K562 (cell line): ENCODE data around the gene CPNE6. TPM values are rescaled to one million over a fixed set of nuclear protein-coding genes. Genes with fewer than 3 reads are reported as not detected.
A peak's percentile ranks its signal among the peaks of the same experiment; 100 is the strongest.

Source experiments
- CBX8 ChIP-seq: fragments of 200-600 bp; sonication (generic); IDR thresholded peaks from 2 replicates; pipeline ENCODE4 v1.6.1; 2012; ENCODE audit warnings: borderline replicate concordance, mixed run types, low read depth, mild to moderate bottlenecking, moderate library complexity, mixed read lengths, low read length, control low read depth, inconsistent platforms; ENCODE audit not compliant: poor library complexity, severe bottlenecking; ENCODE audit errors: extremely low read depth
- EP400 ChIP-seq: fragments of 450-650 bp; IDR thresholded peaks from 2 replicates; pipeline ENCODE4 v1.6.1; 2017; ENCODE audit warnings: antibody characterized with exemption, mild to moderate bottlenecking, moderate library complexity
- FOXA3 ChIP-seq, 2 experiments: fragments of 450-650 bp in 1 of 2; sonication (generic) in 1 of 2; formaldehyde crosslinking; IDR thresholded peaks in 1 of 2; conservative IDR thresholded peaks in 1 of 2; 2 replicates each; pipeline versions ENCODE4 v1.4.0 to v1.8.0; 2020 to 2022; ENCODE audit warnings: mild to moderate bottlenecking in 2 of 2, missing genetic modification reagents in 1 of 2
- GTF2E2 ChIP-seq: fragments of 200-800 bp; sonication (Bioruptor generic); IDR thresholded peaks from 2 replicates; pipeline ENCODE4 v1.6.1; 2016; ENCODE audit warnings: missing genetic modification characterization, missing compliant biosample characterization
- HMG20B ChIP-seq: fragments of 250-450 bp; sonication (Bioruptor Pico); IDR thresholded peaks from 2 replicates; pipeline ENCODE4 v1.5.0; 2021; ENCODE audit warnings: mild to moderate bottlenecking
- KLF16 ChIP-seq: IDR thresholded peaks from 2 replicates; pipeline ENCODE4 v1.6.1; 2016; ENCODE audit warnings: antibody characterized with exemption
- NFRKB ChIP-seq: fragments of 450-650 bp; IDR thresholded peaks from 2 replicates; pipeline ENCODE4 v1.6.1; 2016; ENCODE audit warnings: low read depth
- RBBP5 ChIP-seq: fragments of 200-600 bp; sonication (generic); IDR thresholded peaks from 2 replicates; pipeline ENCODE4 v1.6.1; 2012; ENCODE audit warnings: borderline replicate concordance, mild to moderate bottlenecking, low read length, control low read depth, inconsistent platforms; ENCODE audit not compliant: insufficient read depth, poor library complexity, severe bottlenecking
- RHOXF2B ChIP-seq: fragments of 250-450 bp; sonication (Bioruptor Pico); conservative IDR thresholded peaks from 2 replicates; pipeline ENCODE4 v1.5.1; 2021
- SNIP1 ChIP-seq: fragments of 450-650 bp; IDR thresholded peaks from 2 replicates; pipeline ENCODE4 v1.7.1; 2017; ENCODE audit warnings: low read depth, mild to moderate bottlenecking
- SUPT5H ChIP-seq: fragments of 450-650 bp; IDR thresholded peaks from 2 replicates; pipeline ENCODE4 v1.6.1; 2016
- TEAD4 ChIP-seq, 2 experiments: sonication (generic) in 1 of 2; formaldehyde crosslinking in 1 of 2; IDR thresholded peaks; 2 replicates each; pipeline versions ENCODE4 v1.6.1 to v1.8.0; 2012 to 2022; ENCODE audit warnings: borderline replicate concordance in 1 of 2, inconsistent platforms in 1 of 2, low read length in 1 of 2, mild to moderate bottlenecking in 1 of 2, missing genetic modification reagents in 1 of 2
- THAP12 ChIP-seq: fragments of 250-450 bp; sonication (Bioruptor Pico); IDR thresholded peaks from 2 replicates; pipeline ENCODE4 v1.9.0; 2021; ENCODE audit warnings: mild to moderate bottlenecking, inconsistent platforms
- ZNF263 ChIP-seq: sonication (generic); formaldehyde crosslinking; IDR thresholded peaks from 2 replicates; pipeline ENCODE4 v1.8.0; 2022; ENCODE audit warnings: mild to moderate bottlenecking, missing genetic modification reagents, borderline replicate concordance
- ZNF274 ChIP-seq: IDR thresholded peaks from 2 replicates; pipeline ENCODE4 v1.6.1; 2011; ENCODE audit warnings: low read depth, mild to moderate bottlenecking, low read length, moderate library complexity, borderline replicate concordance
- ZNF384 ChIP-seq: IDR thresholded peaks from 2 replicates; pipeline ENCODE4 v1.6.1; 2012; ENCODE audit warnings: low read depth, low read length, improper control_type of control experiment
- polyA plus RNA-seq, 8 experiments: library from polyadenylated mRNA; depleted of rRNA in 4 of 8; stranded (reverse) in 5 of 8; unstranded in 3 of 8; fragments of >200 nt; fragmentation: Nextera tagmentation in 2 of 8; fragmentation: Illumina TruSeq in 1 of 8; extraction: Ambion mirVana in 2 of 8; extraction: Trizol in 1 of 8; gene quantifications; 2 replicates each; pipeline versions ENCODE4 v1.2.1 to v1.2.3, GENCODE V29; 2011 to 2014; ENCODE audit warnings: inconsistent platforms in 1 of 8, missing spikeins in 1 of 8
- total RNA-seq, 7 experiments: library from RNA; depleted of rRNA in 6 of 7; stranded (reverse); fragments of >200 nt in 6 of 7; fragmentation: Illumina TruSeq in 2 of 7; extraction: Trizol in 2 of 7; gene quantifications; 2 replicates each; pipeline versions ENCODE4 v1.2.1 to v1.2.3, GENCODE V29; 2011 to 2021; ENCODE audit warnings: low replicate concordance in 1 of 7
- TF ChIP-seq, protein P1 (sequence below): sonication (generic); formaldehyde crosslinking; IDR thresholded peaks from 2 replicates; pipeline ENCODE4 v1.8.0; 2022; ENCODE audit warnings: mild to moderate bottlenecking, missing genetic modification reagents
- TF ChIP-seq, protein P2 (sequence below): sonication (generic); formaldehyde crosslinking; IDR thresholded peaks from 2 replicates; pipeline ENCODE4 v1.8.0; 2022; ENCODE audit warnings: missing genetic modification reagents, mild to moderate bottlenecking, moderate library complexity, borderline replicate concordance
- TF ChIP-seq, protein P3 (sequence below): sonication (generic); formaldehyde crosslinking; IDR thresholded peaks from 2 replicates; pipeline ENCODE4 v1.8.0; 2022; ENCODE audit warnings: mild to moderate bottlenecking, missing genetic modification reagents, borderline replicate concordance

Gene CPNE6
- total and polyA plus RNA-seq, 9 of the 15 experiments (the other 6 are each of a cell fraction or from before 2014, with no cell fraction given): not detected

DNA sequence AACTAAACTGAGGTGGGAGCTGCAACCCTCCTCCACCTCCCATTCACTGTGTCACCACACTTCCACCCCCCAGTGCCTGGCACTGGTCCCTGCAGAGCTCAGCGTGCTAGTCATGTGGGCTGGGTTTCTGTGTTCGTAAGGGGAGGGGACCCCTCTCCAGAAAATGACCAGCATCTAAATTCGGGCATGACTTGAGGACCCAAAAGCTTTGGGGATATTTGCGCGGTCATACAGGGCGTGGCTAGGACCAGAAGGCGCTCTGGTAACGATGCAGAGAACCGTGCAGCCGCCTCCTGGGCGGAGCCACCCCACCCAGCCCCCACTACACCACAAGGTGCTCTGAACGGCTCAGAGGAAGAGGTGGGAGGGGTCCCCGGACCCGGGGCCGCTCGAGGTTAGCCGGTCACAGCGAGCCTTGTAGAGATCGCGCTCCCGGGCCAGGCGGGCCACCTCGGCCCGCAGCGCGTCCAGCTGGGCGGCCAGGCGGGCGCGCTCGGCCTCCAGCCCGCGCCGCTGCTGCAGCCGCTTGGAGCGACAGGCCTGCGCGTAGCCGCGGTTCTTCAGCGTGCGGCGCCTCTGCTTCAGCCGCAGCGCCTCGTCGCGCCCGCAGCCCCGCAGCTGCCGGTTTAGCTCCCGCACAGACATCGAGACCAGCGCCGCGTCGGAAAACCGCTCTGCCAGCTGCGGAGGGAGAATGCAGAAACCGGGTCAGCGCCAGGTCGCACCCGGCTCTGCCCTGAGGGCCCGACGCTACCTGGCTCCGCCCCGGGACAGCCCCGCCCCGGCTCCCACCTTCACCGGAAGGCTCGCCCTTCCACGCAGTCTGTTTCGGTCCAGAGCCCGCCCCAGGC is 9.8 kb downstream of the CPNE6 start (continued):
- TF ChIP-seq SNIP1 (no peak), FOXA3 (CRISPR knock-in tag; conservative IDR thresholded peaks at IDR 0.05 in 1 of 2, IDR thresholded peaks at IDR 0.05 in 1 of 2) (no peak), CBX8 (no peak), EP400 (no peak; the same call in 1 of the 2 replicates), RBBP5 (peak; percentile 60), SUPT5H (peak; percentile 48; the same call in 1 of the 2 replicates), ZNF263 (CRISPR knock-in tag) (no peak), ZNF274 (no peak), TEAD4 (IDR thresholded peaks at IDR 0.05; ENCODE audit: low read length) (no peak), TEAD4 (CRISPR knock-in tag; IDR thresholded peaks at IDR 0.05; ENCODE audit: borderline replicate concordance) (no peak), THAP12 (peak; percentile 74; the same call in 1 of the 2 replicates), KLF16 (no peak), ZNF384 (no peak), GTF2E2 (tag) (no peak), RHOXF2B (no peak), NFRKB (no peak), HMG20B (no peak)
- TF ChIP-seq, protein P1, sequence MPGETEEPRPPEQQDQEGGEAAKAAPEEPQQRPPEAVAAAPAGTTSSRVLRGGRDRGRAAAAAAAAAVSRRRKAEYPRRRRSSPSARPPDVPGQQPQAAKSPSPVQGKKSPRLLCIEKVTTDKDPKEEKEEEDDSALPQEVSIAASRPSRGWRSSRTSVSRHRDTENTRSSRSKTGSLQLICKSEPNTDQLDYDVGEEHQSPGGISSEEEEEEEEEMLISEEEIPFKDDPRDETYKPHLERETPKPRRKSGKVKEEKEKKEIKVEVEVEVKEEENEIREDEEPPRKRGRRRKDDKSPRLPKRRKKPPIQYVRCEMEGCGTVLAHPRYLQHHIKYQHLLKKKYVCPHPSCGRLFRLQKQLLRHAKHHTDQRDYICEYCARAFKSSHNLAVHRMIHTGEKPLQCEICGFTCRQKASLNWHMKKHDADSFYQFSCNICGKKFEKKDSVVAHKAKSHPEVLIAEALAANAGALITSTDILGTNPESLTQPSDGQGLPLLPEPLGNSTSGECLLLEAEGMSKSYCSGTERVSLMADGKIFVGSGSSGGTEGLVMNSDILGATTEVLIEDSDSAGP (CRISPR knock-in tag): no peak
- TF ChIP-seq, protein P2, sequence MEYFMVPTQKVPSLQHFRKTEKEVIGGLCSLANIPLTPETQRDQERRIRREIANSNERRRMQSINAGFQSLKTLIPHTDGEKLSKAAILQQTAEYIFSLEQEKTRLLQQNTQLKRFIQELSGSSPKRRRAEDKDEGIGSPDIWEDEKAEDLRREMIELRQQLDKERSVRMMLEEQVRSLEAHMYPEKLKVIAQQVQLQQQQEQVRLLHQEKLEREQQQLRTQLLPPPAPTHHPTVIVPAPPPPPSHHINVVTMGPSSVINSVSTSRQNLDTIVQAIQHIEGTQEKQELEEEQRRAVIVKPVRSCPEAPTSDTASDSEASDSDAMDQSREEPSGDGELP (CRISPR knock-in tag): peak; percentile 43; the same call in 1 of the 2 replicates
- TF ChIP-seq, protein P3, sequence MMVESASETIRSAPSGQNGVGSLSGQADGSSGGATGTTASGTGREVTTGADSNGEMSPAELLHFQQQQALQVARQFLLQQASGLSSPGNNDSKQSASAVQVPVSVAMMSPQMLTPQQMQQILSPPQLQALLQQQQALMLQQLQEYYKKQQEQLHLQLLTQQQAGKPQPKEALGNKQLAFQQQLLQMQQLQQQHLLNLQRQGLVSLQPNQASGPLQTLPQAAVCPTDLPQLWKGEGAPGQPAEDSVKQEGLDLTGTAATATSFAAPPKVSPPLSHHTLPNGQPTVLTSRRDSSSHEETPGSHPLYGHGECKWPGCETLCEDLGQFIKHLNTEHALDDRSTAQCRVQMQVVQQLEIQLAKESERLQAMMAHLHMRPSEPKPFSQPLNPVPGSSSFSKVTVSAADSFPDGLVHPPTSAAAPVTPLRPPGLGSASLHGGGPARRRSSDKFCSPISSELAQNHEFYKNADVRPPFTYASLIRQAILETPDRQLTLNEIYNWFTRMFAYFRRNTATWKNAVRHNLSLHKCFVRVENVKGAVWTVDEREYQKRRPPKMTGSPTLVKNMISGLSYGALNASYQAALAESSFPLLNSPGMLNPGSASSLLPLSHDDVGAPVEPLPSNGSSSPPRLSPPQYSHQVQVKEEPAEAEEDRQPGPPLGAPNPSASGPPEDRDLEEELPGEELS (CRISPR knock-in tag): no peak
